ENCODE data around the gene ZNRF3.
A peak's percentile ranks its signal among the peaks of the same experiment; 100 is the strongest.

ZNRF3 gene

DNA sequence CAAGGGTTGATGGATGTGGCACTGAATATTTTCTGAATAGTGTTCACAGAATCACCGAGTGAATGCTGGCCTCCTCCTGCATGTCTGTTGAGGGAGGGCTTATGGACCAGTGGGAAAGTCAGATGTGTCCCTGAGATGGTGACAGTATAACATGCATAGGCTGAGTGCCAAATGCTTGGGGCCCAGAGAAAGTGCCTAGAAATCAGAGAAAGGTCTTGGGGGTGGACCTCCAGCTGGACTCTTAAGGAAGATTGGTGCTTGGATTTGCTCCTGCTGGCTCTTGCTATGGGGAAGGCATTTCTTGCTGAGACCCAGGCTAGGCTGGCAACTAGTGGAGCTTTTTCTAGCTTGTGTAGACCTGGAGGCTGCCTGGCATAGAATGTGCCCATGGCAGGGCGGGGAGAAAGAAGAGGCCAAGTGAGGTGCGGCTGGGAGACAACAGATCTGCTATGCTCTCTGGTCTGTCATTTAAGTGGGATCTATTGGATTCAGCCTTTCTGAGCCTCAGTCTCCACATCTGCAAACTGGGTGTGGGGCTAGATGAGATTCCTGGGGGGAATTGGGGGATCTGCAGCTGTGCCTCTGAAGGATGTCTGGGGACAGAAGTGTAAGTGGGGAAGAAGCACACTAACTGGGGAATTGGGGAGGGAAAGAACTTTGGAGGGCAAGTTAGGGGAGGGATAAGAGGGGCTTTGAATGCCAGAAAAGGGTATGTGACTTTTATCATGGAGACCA is 27.4 kb downstream of the ZNRF3 start:
- peak overlapping the region; percentile 58 for H3K27ac ChIP-seq
- TF ChIP-seq, protein P1, sequence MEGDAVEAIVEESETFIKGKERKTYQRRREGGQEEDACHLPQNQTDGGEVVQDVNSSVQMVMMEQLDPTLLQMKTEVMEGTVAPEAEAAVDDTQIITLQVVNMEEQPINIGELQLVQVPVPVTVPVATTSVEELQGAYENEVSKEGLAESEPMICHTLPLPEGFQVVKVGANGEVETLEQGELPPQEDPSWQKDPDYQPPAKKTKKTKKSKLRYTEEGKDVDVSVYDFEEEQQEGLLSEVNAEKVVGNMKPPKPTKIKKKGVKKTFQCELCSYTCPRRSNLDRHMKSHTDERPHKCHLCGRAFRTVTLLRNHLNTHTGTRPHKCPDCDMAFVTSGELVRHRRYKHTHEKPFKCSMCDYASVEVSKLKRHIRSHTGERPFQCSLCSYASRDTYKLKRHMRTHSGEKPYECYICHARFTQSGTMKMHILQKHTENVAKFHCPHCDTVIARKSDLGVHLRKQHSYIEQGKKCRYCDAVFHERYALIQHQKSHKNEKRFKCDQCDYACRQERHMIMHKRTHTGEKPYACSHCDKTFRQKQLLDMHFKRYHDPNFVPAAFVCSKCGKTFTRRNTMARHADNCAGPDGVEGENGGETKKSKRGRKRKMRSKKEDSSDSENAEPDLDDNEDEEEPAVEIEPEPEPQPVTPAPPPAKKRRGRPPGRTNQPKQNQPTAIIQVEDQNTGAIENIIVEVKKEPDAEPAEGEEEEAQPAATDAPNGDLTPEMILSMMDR (conservative IDR thresholded peaks at IDR 0.05), result no peak

DNA sequence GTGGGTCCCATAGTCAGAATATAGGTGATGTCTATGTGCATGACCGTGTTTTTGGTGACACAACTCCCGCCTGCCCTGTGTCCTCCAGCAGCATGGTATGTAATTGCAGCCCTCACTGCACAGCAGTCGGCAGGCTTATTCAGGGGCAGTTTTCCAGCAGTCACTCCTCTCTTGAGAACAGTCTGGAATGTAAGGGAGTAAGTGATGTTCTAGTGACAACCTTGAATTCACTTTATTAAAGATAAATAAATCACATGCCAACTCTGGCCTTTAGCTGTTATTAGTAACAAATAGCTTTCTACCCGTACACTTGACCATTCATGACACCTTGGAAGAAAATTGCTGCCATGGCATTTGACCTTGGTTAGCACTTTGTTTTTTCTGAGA is 27.9 kb downstream of the ZNRF3 start:
- H3K27ac ChIP-seq, result peak overlapping the region; percentile 58
- TF ChIP-seq, protein P1 (conservative IDR thresholded peaks at IDR 0.05), result no peak

DNA sequence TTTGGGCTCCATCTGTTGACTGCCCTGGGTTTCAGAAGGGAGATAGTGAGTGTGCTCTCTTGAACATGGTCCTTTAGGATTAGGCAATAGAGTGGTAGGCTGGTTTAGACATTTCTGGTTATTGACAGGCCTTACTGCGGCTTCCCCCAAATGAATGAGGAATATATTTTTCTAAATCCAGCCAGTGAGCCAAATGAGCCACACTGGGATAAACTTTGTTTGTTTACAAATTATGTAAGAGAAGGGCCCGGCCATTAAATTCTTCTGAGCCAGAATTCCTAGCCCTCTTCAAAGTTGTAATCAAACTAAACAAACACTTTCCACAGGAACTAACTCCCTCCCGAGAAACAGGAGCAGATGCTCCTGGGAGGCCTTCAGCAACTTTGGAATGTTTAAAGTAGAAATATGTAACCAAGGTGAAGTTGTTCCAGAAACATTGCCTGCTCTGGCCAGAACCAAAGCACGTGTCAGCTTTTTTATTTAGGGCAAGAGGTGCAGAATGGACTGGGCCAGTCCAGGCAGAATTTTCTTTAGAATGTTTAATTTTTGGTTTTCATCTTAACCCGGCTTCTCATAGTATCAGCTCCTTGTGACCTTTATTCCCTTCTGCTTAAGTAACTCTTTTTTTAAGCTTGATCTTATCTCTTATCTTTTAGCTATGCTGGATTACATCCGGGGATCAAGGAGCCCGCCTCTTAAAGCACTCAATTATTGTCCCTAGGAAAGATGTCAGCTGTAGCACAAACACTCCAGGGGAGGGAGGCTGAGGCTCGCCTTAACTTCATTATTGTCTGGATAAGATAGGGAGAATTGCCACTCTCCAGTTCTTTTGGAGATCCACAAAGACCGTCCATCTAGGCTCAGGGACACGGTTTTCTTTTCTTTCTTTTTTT is 28.7 kb downstream of the ZNRF3 start:
- TF ChIP-seq, protein P1 (conservative IDR thresholded peaks at IDR 0.05), result no peak
- peak overlapping the region; percentile 58 for H3K27ac ChIP-seq

DNA sequence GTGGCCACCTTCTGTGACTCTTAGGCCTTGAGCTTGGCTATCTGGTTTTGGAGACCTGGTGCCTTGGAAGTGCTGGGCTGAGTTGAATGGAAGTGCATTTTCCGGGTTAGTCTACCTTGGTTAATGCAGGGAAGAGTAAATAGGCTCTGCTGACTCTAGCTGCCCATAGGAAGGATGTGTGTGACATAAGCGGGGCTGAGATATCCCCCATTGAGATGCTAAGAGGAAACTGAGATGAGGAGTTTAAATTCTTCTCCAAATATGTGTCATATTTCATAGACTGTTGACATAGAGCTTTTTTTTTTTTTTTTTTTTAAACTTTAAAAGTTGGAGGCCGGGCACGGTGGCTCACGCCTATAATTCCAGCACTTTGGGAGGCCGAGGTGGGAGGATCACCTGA is 30.8 kb downstream of the ZNRF3 start:
- TF ChIP-seq, protein P1 (conservative IDR thresholded peaks at IDR 0.05), result no peak
- peak overlapping the region; percentile 58; the same call in 1 of the 2 replicates for H3K27ac ChIP-seq

DNA sequence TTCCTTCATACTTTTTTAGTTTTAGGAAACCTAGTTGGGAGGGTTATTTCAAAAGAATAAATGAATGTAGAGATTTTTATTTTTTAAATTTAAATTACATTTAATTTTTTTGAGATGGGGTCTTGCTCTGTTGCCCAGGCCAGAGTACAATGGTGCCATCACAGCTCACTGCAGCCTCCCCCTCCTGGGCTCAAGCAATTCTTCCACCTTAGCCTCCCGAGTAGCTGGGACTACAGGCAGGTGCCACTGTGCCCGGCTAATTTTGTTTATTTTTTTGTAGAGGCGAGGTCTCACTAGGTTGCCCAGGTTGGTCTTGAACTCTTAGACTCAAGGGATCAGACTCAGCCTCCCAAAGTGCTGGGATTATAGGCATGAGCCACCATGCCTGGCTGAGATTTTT is 32.6 kb downstream of the ZNRF3 start:
- H3K27ac ChIP-seq, result no peak overlapping the region
- TF ChIP-seq, protein P1 (conservative IDR thresholded peaks at IDR 0.05), result no peak

DNA sequence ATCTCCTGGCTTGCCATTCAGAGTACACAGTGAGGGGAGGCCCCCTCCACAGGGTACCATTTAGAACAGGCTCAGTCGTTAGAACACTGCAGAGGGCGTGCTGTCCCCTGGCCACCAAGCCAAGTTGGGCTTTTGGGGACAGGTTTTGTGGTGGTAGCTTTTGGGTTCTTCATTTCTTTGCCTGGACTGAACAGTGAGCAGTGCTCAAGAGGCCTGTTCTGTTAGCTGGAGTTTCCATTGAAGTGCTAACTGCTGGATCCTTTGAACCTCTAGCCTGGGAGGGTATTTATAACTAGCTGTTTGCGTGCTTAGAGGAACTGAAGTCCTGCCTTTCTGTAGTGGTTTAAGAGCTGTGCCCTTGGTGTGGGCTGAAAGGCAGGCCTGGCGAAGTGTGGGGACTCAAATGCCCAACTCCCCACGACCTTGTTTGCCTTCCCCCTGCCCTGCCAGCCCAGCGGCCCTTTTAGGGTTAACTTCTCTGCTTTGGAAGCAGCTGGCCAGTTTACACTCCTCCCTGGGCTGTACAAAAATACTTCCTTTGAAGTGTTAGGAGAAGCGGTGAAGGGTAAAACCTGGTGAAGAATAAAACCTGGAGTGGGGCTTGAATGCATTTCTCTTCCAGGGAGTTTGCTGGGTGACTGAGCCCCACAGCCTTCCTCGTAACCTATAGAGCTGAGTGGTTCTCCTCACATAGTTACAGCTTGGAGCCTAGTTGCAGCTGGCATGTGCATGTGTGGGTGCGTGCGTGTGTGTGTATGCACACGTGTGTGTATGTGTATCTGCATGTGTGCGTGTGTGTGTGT is 34.6 kb downstream of the ZNRF3 start:
- peak overlapping the region; percentile 18; the same call in 1 of the 2 replicates for H3K27ac ChIP-seq
- TF ChIP-seq, protein P1 (conservative IDR thresholded peaks at IDR 0.05), result no peak
